Fibroblast of skin of right biceps (primary cell): ENCODE data around the gene CAMK4.

Experiments used
- DNase-seq: peaks from one replicate; pipeline ENCODE4 v3.0.0-alpha.2; 2013

The CAMK4 gene

DNA sequence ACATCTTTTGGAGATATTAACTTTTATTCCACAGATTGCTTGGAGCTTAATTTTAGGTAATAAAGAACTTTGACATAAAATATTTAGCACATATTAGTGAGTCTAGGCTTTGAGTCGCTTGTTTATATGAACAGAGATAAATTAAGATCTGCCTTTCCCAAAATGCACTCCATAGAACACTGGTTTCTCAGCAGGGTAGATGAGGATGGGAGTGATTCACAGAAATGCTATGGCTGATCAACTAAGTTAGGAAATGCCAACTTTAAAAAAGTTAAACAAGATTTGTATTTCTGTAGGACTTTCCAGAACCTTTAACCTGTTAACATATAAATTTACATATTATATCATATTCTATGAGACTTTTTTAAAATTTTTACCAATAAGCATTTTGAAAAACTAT is 222.9 kb downstream of the CAMK4 start:
- peak; percentile 25 for DNase-seq

DNA sequence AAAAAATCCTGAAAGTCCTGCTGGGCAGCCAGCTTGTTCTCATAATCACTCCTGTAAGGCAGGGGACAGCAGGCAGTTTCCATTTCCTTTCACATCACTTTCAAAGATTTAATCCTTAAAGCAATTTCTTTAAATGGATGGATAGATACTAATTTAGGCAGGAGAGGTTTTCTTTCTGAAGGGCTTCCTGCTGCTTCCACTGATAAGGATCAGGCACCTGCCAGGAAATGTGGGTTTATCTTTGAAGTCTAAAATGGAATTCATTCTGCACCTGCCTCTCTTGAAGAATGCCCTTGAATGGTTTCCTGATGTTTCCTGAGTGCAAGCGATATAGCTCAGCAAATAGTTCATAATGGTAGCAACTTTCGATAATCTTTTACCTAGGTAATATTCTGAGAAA is 223.6 kb downstream of the CAMK4 start:
- no peak for DNase-seq

DNA sequence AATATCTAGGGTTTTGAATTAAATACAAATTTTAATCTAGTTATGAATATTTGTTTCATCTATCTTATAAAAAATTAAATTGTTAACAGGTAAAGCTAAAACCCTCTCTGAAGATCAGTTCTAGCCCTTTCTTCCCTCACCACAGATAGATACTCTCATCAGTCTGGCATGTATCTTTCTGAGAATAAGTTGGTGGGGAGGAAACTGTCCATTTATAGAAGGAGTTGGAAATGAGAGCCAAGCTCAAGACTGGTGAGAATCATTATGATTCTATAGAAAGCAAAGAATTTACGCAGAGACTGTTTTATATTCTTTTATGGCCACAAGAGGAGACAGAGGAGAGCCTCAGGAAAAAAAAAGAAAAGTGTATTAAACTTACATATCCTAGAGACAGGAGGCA is 229.1 kb downstream of the CAMK4 start:
- peak; percentile 57 for DNase-seq

DNA sequence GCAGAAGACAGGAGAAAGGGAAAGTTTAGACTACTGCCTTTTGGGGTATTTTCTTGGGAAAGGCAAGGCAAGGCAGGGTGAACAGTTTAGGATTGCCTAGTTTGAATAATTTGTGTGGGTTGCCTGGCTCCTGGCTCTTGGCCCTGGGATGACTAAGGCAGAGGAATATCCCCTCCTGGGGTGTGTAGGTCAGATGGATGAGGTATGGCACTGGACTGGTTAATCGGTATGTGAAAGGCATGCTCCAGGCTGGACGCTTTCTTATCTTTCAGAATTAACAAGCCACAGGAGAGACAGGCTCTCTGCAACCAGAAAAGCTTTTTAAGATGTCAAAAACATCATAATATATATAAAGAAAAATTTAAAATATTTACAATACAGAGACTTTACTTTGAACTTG is 229.6 kb downstream of the CAMK4 start:
- DNase-seq, result peak; percentile 65

DNA sequence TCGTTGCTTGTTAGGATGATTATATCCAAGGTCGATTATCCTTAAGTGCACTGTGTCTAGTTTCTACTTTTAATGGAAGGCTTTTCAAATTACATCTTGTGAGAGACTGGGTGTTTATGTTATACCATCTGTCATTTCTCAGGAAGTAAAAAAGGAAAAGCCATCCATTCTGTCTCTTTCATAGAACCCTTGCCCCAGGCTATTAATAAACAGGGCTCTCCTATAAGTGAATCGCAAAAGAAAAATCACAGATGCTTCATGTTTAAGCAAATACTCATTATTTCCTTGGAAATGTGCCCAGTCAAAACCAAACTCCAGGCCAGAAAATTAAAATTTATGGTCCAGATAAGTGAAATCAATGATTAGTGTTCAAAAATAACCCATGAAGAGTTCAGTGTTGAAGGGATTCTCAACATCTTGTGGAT is 230.0 kb downstream of the CAMK4 start:
- peak; percentile 57 for DNase-seq

DNA sequence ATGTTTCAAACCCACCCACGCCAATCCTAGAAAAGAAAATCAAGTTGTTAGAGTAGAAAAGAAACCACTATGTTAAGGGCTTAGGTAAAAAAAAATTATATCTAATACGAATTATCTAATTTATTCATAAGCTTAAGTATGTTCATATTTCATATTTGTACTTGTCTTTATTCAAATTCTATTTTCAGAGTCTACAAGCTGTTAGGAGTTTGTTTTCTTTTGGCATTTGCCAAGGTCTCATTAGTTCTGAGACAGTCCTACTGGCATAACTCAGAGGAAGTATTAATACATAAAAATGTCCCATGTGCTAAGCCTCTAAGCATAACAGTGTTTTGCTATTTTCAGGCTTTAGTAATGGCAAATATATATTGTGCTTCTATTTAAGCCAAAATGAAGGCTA is 230.6 kb downstream of the CAMK4 start:
- no peak for DNase-seq

DNA sequence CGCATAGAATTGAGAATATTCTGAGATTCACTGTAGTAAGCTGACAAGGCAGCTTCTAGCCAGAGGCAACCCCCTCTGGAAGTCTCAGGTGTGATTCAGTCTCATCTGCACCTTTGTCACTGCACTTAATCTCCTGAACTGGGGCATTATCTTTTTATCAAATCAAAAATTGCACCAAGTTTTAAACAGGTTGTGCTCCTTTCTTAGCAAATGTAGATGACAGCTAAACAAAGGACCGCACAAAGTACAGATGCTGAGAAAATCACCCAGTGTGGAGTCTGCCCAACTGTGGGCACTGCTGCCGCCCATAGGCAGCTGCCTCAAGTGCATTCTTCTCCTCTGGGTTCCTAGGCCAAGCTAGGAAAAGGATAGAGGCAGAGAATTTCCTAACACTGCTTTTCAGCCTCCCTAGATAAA is 237.1 kb downstream of the CAMK4 start:
- DNase-seq, result peak; percentile 37

DNA sequence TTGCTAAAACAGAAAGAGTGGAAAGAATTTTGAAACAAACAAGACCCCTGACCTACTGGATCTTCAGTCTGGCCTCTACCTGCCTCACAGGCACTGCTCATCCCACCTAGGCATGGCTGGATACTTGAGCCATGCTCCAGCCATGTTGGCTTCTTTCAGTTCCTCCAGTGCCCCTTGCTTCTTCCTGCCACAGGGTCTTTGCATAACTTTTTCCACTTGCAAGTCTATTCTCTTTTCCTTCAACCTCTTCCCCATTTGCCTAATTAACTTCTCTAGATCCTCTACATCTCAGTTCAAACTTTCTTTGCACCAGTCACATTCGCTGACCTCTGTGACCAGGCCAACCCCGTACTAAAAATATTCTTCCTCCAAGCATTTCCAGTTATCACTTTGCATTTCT is 237.8 kb downstream of the CAMK4 start:
- DNase-seq, result no peak

DNA sequence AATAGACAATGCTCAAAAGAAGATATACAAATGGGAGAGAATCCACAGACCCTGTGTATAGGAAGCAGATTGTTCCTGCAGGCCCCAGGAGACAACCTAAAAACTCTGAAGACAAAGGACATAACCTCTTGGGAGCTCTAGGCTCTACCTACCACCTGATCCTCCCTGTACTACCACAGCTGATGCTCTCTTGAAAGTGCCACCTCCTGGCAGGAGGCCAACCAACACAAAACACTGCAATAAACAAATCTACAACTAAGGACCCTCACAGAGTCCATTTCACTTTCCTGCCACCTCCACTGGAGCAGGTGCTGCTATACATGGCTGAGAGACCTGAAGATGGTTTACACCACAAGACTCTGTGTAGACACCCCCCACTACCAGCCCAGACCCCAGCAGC is 239.1 kb downstream of the CAMK4 start:
- no peak for DNase-seq

DNA sequence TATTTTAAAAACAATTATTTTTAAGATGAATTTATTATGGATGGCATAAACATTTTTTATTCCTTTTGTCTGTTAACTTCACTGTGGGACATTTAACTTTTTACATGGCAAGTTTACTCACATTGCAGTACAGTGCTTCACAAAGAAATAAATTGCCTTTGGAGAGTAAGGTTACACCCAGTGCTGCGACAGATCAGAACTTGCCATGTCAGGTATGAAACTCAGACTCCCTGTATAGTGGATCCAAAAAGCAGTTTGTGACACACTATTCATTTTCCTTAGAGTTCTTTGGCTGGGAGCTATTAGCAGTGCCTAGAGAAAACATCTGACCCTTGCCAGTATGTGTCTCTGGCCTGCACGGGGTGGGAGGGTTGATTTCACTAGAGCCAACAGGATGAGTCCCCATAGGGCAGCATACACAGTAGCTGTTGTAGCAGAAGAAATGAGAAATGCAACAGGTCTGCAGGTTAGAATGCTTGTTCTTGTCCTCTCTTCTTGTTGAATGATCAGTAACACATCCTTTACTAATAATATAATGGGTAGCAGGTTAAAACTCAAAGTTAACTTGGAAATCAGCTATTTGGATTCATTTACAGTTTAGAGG is 245.2 kb downstream of the CAMK4 start:
- no peak for DNase-seq

DNA sequence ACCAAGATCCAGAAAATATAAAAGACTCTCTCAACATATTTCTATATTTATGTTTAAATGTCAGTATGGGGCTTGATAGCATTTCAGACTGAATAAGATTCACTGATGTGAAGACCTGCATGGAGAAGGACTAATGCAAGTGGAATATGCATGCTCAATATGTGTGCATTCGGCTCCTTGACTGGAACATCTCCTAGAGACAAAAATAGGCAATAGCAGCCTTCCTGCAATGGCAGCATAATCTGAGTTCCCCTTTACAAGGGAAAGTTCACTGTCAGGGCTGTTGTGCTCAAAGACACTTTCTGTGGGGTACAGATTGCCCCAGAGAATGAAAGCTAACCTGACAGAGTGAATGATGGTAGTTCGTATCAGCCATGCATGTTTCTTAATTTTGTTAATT is 245.7 kb downstream of the CAMK4 start:
- DNase-seq, result no peak

DNA sequence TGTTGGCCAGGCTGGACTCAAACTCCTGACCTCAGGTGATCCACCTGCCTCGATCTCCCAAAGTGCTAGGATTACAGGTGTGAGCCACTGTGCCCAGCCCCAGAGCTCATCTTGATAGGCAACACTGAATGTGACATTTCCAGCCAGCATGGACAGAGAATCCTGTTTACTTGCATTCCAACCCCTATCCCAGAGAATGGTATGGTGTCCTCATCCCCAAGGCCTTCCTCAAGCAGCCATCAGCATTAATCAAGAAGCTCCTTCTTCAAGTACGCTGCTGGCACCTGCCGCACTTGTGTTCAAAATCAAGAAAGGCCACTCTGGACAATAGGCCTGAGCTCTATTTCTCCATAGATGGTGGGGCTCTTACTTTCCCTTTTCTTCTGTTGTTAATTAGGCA is 247.9 kb downstream of the CAMK4 start:
- no peak for DNase-seq

DNA sequence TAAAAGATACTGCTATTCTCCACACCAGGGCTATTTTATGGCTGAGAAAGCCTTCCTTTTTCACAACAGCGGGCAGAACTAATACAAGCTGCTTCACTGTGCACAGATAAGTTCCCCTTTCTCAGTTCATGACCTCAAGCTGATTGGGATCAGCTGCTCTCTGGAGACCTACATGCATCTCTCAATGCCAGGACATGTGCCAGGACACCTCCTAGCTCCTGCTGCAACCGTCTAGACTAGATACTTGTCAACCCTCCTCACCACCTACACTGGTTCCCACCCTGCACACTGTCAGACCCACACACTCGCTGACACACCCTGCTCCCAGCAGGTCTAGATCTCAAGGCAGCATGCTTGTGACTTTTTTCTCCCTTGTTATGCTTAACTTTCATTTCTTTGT is 248.4 kb downstream of the CAMK4 start:
- DNase-seq, result no peak

DNA sequence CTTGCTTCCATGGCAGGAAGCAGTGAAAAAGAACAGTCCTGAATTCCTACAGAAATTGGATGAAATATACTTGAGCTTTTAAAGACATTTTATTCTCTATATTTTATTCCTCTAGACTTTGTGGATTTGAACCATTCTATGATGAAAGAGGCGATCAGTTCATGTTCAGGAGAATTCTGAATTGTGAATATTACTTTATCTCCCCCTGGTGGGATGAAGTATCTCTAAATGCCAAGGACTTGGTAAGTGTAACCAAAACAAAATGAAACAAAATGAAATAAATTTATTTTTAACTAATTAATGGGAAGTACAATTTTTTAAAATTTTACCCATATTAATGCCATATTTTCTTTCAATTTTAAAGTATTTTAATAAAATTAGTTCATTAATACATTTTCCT is 254.1 kb downstream of the CAMK4 start:
- DNase-seq, result no peak

DNA sequence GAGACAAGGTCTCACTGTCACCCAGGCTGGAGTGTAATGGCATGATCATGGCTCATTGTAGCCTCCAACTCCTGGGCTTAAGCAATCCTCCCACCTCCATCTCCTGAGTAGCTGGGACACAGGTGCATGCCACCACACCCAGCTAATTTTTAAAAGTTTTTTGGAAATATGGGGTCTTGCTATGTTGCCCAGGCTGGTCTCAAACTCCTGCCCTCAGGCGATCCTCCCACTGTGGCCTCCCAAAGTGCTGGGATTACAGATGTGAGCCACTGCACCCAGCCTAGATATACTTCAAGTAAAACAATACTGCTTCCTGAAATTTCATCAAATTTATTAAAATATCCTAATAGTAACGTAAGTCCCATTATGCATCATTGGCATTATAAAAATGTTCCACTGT is 254.7 kb downstream of the CAMK4 start:
- DNase-seq, result no peak

DNA sequence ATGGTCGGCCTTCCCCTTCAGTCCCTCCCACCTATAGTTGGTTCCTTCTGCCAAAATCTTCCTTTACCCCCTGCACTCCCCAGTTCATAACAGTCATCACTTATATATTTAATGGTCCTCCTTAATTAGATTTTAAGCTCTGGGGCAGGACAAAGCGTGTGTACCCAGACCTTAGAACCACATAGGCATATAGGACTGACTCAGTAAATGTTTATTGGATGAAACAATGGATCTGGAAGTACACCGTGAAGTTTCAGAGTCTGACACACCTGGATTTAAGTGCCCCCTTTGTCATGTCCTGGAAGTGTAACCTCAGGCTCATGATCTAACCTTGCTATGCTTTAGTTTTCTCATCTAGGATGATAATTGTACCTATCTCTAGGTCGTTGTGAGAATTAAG is 256.2 kb downstream of the CAMK4 start:
- DNase-seq, result no peak

DNA sequence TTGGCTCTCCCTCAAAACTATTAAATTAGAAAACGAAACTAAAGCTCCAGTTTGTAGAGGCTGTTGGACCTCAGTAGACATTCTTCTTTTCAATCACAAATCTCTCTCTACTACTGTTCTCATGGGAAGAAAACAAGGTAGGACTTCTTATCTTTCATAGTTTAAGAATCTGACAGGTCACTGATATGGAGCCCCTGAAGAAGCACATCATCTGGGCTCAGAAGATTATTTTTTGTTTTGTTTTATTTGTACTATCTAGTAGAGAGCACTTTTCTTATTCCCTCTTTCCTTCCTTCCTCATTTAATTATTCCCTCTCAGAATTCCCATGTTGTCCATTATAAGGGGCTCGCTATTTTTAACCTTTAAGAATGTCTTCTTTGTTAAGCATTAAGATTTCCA is 261.9 kb downstream of the CAMK4 start:
- DNase-seq, result no peak

DNA sequence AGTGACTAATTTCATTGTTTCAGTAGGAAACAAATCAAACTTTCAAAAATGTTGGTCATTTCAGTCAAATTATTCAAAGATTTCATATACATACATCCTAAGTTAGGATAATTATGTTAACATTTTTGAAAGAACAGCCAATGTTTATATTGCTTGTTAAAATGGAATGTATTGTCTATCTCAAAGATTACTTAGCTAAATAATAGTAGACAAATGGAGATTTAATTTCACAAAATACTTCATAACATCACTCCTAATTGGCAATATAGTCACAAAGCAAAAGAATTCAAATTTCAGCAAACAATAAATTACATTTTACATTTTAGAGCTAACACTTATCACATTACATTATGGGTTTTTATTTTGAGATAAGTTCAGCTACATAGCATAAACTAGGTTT is 262.7 kb downstream of the CAMK4 start:
- DNase-seq, result no peak

DNA sequence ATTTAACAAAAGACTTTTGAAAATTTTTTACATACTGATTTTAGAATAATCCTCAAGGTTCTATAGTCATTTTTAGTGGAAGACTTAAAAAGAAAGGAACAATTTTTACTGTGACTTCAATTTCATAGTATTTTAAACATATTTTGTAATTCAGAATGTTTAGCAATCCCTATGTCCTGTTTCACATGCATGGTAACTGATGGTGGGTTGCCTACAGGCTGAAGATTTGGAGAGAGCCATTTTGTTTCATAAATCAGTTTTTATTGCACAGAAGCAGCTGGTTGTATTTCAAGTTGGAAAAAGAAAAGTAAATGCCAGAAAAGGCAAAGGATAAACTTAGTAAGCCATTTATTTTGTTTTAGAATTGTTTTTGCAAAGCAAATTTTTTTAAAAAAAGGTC is 264.2 kb downstream of the CAMK4 start:
- DNase-seq, result no peak

DNA sequence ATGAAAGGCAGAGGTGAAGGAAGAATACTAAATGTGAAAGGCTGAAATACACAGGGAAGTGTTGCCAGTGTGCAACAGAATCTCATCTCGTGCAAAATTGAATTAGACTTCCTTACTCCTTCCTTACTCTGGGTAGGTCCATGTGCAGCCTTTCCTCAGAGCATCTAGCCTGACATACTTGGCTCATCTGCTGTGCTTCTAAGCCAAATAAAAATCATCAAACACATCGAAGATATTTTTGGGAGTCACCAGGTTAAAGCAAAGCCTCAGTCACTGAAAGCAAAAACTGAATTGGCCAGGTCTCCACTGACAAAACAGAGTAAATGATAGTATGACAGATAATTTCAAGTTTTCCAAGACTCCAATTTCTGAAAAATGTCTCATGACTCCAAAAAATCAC is 268.8 kb downstream of the CAMK4 start:
- DNase-seq, result no peak

DNA sequence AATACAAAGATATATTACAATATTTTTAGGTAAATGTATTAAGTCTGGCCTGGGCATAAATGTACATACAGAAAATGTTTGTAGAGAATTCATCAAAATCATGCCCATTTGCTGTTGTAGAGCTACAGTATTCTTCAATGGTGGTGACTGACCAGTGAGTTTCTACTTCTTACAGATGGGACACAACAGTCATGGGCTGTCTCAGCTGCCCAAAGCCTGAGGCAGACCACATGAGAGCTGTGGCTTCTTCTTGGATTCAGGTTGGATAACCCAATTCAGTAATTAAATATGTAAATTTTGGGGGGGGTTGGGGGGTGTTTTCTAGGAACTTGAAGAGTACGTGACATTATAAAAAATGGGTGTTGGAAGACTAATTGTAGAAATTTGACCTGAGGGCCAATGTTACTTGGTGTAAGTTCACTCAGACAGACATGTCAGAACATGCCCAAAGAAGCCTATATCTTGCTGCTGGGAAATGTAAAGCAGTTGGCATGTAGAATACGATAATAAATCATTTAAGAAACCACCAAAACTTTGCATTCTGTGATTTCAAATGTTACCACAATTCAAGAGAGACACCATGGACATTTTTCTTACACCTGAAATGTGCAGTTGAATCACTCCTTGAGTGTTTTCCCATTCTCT is 270.3 kb downstream of the CAMK4 start:
- peak; percentile 14 for DNase-seq

DNA sequence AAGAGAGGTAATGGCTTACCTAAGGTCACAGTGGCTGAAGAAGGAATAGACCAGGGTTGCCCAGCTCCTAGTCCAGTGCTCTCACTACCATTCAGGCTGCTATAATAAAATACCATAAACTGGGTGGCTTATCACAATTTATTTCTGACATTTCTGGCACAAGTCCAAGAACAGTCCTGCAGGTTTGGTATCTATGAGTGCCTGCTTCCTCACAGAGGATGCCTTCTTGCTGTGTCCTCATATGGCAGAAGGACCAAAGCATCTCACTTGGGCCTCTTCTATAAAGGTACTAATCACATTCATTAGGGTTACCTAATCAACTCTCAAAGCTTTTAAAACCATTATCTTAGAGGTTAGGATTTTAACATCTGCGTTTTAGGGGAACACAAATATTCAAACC is 271.0 kb downstream of the CAMK4 start:
- no peak for DNase-seq

DNA sequence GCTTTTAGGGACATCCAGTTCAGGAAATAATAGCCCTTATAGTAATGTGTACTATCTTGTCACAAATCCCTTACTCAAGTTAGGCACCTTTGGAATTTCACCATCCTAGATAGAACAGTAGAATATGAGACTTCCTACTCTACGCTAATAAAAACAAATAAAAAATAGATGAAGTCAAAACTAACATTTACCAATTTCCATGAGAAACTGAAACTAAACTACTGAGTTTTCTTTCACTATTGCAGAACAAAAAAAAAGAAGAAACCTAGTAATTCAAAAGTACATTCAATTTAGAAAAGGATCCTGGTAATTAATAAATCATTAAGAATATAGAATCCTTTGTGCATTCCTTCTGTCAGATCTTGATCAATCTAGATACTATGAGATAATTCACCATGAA is 274.2 kb downstream of the CAMK4 start:
- no peak for DNase-seq

DNA sequence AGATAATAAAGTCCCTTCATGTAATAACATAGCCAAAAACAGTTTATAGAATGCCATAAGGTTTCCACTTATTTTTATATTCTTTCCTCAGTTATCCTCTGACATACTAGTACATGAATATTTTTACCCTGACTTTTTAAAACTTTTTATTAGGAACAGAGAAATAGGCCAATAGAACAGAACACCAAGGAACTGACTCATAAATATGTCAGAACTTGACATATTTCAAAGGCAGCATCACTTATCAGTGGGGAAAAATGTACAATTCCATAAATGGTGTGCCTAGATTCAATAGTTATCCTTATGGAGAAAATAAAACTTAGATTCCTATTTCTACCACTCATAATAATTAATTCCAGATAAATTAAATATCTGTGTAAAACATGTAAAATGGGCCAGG is 278.8 kb downstream of the CAMK4 start:
- peak; percentile 75 for DNase-seq

DNA sequence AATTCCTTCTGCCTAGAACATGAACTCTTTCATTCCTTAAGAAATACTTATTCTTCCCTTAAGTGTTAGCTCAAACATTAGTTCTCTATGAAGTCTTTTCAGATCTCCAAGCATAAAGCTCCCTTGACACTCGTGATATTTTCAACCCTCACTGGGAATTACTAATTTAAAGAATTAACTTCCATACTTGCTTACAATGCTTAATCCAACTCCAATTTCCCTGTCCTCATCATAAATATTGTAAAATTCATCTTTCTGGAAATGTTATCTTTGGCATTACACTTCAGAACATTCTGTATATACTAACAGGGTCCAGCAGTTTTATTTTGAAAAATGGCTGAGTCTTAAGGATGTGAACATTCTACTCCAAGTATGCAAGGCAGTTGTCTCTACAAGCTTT is 280.9 kb downstream of the CAMK4 start:
- DNase-seq, result no peak
